ENCODE data around the gene SENP2.
"Not testable (repeated sequence)": the region's sequence is repeated elsewhere in the genome, so short reads cannot be mapped to it uniquely, and the experiment has no call there.

DNA sequence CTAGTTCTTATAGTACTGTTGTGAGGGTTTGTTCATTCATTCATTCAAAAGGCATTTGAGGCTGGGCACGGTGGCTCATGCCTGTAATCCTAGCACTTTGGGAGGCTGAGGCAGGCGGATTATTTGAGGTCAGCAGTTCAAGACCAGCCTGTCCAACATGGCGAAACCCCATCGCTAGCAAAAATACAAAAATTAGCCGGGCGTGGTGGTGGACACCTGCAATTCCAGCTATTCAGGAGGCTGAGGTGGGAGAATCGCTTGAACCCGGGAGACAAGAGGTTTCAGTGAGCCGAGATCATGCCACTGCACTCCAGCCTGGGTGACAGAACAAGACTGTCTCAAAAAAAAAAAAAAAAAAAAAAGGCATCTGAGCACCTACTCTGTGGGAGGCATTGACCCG, 75.2 kb downstream of the SENP2 start:
- TF ChIP-seq CTBP1 (IDR thresholded peaks at IDR 0.05; ENCODE audit: borderline replicate concordance); TARDBP (IDR thresholded peaks at IDR 0.05); BHLHE40 (IDR thresholded peaks at IDR 0.05; ENCODE audit: borderline replicate concordance); HDGF (IDR thresholded peaks at IDR 0.05; ENCODE audit: borderline replicate concordance); ARNT (IDR thresholded peaks at IDR 0.05); FOXA1 (IDR thresholded peaks at IDR 0.05); FOXM1 (IDR thresholded peaks at IDR 0.05; ENCODE audit: borderline replicate concordance); ELF4 (IDR thresholded peaks at IDR 0.05): not testable (repeated sequence)
